ENCODE data around the gene FAM120C.
A peak's percentile ranks its signal among the peaks of the same experiment; 100 is the strongest.

GRCh38 chrX:54182864-54183613 is at the start of gene FAM120C:
- TF ChIP-seq CTCF (conservative IDR thresholded peaks at IDR 0.05) (no peak), ZFX (IDR thresholded peaks at IDR 0.05) (0 out of 2 replicates have a peak, but pooled peaks have one; percentile 37)
